GM23248 (cell line): ENCODE measurements around the gene EHBP1L1. TPM values are rescaled to one million over a fixed set of nuclear protein-coding genes. Genes with fewer than 3 reads are reported as not detected.

Experiments
- DNase-seq: peaks from one replicate; pipeline ENCODE4 v3.0.0-alpha.2; 2015
- H2AFZ ChIP-seq: fragments of 200-600 bp; sonication (generic); 2 replicates; pipeline ENCODE4 v1.6.1; 2016; ENCODE audit warnings: antibody characterized with exemption
- H3F3A ChIP-seq: fragments of 200-600 bp; sonication (generic); 2 replicates; pipeline ENCODE4 v1.6.1; 2016; ENCODE audit warnings: mild to moderate bottlenecking, antibody characterized with exemption, mixed run types; ENCODE audit not compliant: insufficient read depth
- H3K27ac ChIP-seq: fragments of 200-600 bp; sonication (generic); 2 replicates; pipeline ENCODE4 v1.5.1; 2016; ENCODE audit warnings: mild to moderate bottlenecking
- H3K27me3 ChIP-seq: fragments of 200-600 bp; sonication (generic); replicated peaks from 2 replicates; pipeline ENCODE4 v1.6.1; 2016; ENCODE audit warnings: mild to moderate bottlenecking; ENCODE audit not compliant: insufficient read depth
- H3K36me3 ChIP-seq: fragments of 200-600 bp; sonication (generic); 2 replicates; pipeline ENCODE4 v1.6.1; 2016; ENCODE audit warnings: low read depth, mild to moderate bottlenecking
- H3K4me1 ChIP-seq: fragments of 200-600 bp; sonication (generic); 2 replicates; pipeline ENCODE4 v1.6.1; 2016; ENCODE audit warnings: mild to moderate bottlenecking; ENCODE audit not compliant: insufficient read depth
- H3K4me2 ChIP-seq: fragments of 200-600 bp; sonication (generic); one replicate; pipeline ENCODE4 v1.6.1; 2016; ENCODE audit warnings: mild to moderate bottlenecking; ENCODE audit not compliant: unreplicated experiment
- H3K4me3 ChIP-seq: fragments of 200-600 bp; sonication (generic); 2 replicates; pipeline ENCODE4 v1.5.1; 2016; ENCODE audit warnings: mild to moderate bottlenecking
- H3K79me2 ChIP-seq: fragments of 200-600 bp; sonication (generic); 2 replicates; pipeline ENCODE4 v1.6.1; 2016; ENCODE audit warnings: mild to moderate bottlenecking; ENCODE audit not compliant: insufficient read depth
- H3K9ac ChIP-seq: fragments of 200-600 bp; sonication (generic); 2 replicates; pipeline ENCODE4 v1.6.1; 2016; ENCODE audit warnings: mild to moderate bottlenecking
- H3K9me2 ChIP-seq: fragments of 200-600 bp; sonication (generic); 2 replicates; pipeline ENCODE4 v1.6.1; 2016; ENCODE audit warnings: mixed run types, mild to moderate bottlenecking, moderate library complexity; ENCODE audit not compliant: insufficient read depth
- H3K9me3 ChIP-seq: fragments of 200-600 bp; sonication (generic); one replicate; pipeline ENCODE4 v1.6.1; 2017; ENCODE audit warnings: low read depth
- H4K20me1 ChIP-seq: fragments of 200-600 bp; sonication (generic); 2 replicates; pipeline ENCODE4 v1.6.0; 2016; ENCODE audit not compliant: insufficient read depth
- EZH2 ChIP-seq: fragments of 200-600 bp; sonication (generic); IDR thresholded peaks from 2 replicates; pipeline ENCODE4 v1.6.1; 2018; ENCODE audit warnings: antibody characterized with exemption, mild to moderate bottlenecking; ENCODE audit not compliant: insufficient read depth, poor library complexity, severe bottlenecking
- EZH2phosphoT487 ChIP-seq: fragments of 200-600 bp; sonication (generic); IDR thresholded peaks from 2 replicates; pipeline ENCODE4 v1.6.1; 2018; ENCODE audit warnings: antibody characterized with exemption, moderate library complexity, mild to moderate bottlenecking, low read depth; ENCODE audit not compliant: insufficient read depth
- WGBS, 2 experiments: methylation state at CpG; one replicate each; pipeline ENCODE4 v1.1.6; 2015 to 2017; ENCODE audit warnings: low lambda C conversion rate in 2 of 2, low coverage in 1 of 2; ENCODE audit errors: missing lambda C conversion rate in 2 of 2; 5-methylcytosine and 5-hydroxymethylcytosine counted together
- in situ Hi-C: fragments of 300-500 bp; cut with MboI; formaldehyde crosslinking; loops from 2 replicates; pipeline ENCODE4 v1.15.0; 2020
- polyA plus RNA-seq: library from polyadenylated mRNA; unstranded; fragments of >200 nt; fragmentation: Nextera tagmentation; extraction: Ambion mirVana; gene quantifications from 2 replicates; pipeline ENCODE4 v1.2.1, GENCODE V29; 2016
- total RNA-seq: library from RNA; depleted of rRNA; stranded (reverse); fragments of >200 nt; shearing (Covaris generic); gene quantifications from 2 replicates; pipeline ENCODE4 v1.2.3, GENCODE V29; 2014

Gene EHBP1L1
- total and polyA plus RNA-seq, 2 experiments from 2014 or later: 11.5 to 85.5 TPM

DNA sequence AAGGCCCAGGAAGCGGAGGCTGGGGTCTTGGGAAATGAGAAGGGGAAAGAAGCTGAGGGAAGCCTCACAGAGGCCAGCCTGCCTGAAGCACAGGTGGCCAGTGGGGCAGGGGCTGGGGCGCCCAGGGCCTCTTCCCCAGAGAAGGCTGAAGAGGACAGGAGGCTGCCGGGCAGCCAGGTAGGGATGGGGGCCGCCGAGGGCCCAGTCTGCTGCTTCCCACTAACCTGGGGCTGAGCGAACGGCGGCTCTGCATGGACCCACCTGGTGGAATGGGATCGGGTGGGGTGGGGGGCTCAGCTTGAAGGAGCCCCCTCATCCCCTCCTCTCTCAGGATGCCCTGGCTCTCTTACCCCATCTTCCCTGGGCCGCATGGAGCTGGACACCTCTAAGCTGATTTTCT lies 7.7 kb downstream of the EHBP1L1 start:
- H3K9ac ChIP-seq: no peak overlapping the region
- H2AFZ ChIP-seq: no peak overlapping the region
- peaks cover 6% of the 10 kb centered on the region; the same call in 1 of the 2 replicates for H3K36me3 ChIP-seq
- peaks cover 8% of the 10 kb centered on the region for H3K79me2 ChIP-seq
- in situ Hi-C loops: no loop called here
- no peak overlapping the region for H3K4me3 ChIP-seq
- no peaks in the 10 kb centered on the region for H3K9me2 ChIP-seq
- H3F3A ChIP-seq: no peaks in the 10 kb centered on the region
- TF ChIP-seq EZH2 (no peak), EZH2phosphoT487 (no peak)
- no peak overlapping the region for H3K27ac ChIP-seq
- H3K4me1 ChIP-seq: no peaks in the 10 kb centered on the region
- H3K27me3 ChIP-seq: no peaks in the 10 kb centered on the region
- H3K9me3 ChIP-seq: no peaks in the 10 kb centered on the region
- no peak for DNase-seq
- no peaks in the 10 kb centered on the region for H4K20me1 ChIP-seq
- 94 to 95% methylated on average over 10 of the region's 10 CpGs for WGBS, 2 experiments
- no peak overlapping the region for H3K4me2 ChIP-seq

DNA sequence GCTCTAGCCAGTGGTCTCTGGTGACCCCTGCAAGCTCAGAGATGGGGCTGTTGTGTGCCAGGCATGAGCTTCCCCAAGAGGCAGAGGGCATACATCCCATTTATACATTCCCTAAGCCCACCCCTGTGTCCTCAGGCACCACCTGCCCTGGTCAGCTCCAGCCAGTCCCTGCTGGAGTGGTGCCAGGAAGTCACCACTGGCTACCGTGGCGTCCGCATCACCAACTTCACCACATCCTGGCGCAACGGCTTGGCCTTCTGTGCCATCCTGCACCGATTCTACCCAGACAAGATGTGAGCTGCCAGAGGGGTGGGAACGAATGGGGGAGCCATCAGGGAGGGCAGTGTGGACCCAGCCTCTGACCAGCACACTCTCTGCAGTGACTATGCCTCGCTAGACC lies 8.3 kb downstream of the EHBP1L1 start:
- no peaks in the 10 kb centered on the region for H3K9me3 ChIP-seq
- no peak for DNase-seq
- no peaks in the 10 kb centered on the region for H3K27me3 ChIP-seq
- H3K36me3 ChIP-seq: peaks cover 6% of the 10 kb centered on the region; the same call in 1 of the 2 replicates
- no peak overlapping the region for H3K9ac ChIP-seq
- TF ChIP-seq EZH2phosphoT487 (no peak), EZH2 (no peak)
- no peak overlapping the region for H3K27ac ChIP-seq
- no peak overlapping the region for H3K4me3 ChIP-seq
- in situ Hi-C loops: no loop called here
- no peak overlapping the region for H2AFZ ChIP-seq
- H3K9me2 ChIP-seq: no peaks in the 10 kb centered on the region
- no peaks in the 10 kb centered on the region for H3F3A ChIP-seq
- 82 to 88% methylated on average over 8 of the region's 8 CpGs for WGBS, 2 experiments
- H4K20me1 ChIP-seq: no peaks in the 10 kb centered on the region
- 0 out of 2 replicates have a peak, but pooled peaks cover 2% of the 10 kb centered on the region for H3K79me2 ChIP-seq
- no peaks in the 10 kb centered on the region for H3K4me1 ChIP-seq
- H3K4me2 ChIP-seq: no peak overlapping the region

DNA sequence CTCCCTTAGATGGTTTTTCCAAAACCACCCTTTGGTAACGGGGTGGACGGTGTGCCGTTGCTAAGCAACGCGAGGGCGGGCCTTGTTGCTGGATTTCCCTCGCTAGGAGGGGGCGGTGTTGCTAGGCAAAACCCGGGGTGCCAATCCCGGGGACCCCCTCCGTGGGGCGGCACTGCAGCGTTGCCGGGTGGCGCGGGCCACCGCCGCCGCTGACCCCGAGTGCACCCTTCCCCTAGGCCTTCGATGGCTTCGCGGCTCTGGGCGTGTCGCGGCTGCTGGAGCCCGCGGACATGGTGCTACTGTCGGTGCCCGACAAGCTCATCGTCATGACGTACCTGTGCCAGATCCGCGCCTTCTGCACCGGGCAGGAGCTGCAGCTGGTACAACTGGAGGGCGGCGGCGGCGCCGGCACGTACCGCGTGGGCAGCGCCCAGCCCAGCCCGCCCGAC lies 8.9 kb downstream of the EHBP1L1 start:
- in situ Hi-C loops: no loop called here
- no peak for DNase-seq
- no peak for TF ChIP-seq EZH2
- TF ChIP-seq EZH2phosphoT487: no peak
- Histone ChIP-seq H3K27ac (no peak overlapping the region), H3K9ac (no peak overlapping the region), H3K79me2 (no peaks in the 10 kb centered on the region), H3K36me3 (peaks cover 6% of the 10 kb centered on the region; the same call in 1 of the 2 replicates), H3K4me3 (no peak overlapping the region), H4K20me1 (no peaks in the 10 kb centered on the region), H3K9me2 (no peaks in the 10 kb centered on the region), H3K4me2 (no peak overlapping the region), H3K9me3 (no peaks in the 10 kb centered on the region), H3K27me3 (no peaks in the 10 kb centered on the region), H3K4me1 (no peaks in the 10 kb centered on the region), H2AFZ (no peak overlapping the region), H3F3A (no peaks in the 10 kb centered on the region)
- 87 to 89% methylated on average over 26 to 46 of the region's 46 CpGs for WGBS, 2 experiments

DNA sequence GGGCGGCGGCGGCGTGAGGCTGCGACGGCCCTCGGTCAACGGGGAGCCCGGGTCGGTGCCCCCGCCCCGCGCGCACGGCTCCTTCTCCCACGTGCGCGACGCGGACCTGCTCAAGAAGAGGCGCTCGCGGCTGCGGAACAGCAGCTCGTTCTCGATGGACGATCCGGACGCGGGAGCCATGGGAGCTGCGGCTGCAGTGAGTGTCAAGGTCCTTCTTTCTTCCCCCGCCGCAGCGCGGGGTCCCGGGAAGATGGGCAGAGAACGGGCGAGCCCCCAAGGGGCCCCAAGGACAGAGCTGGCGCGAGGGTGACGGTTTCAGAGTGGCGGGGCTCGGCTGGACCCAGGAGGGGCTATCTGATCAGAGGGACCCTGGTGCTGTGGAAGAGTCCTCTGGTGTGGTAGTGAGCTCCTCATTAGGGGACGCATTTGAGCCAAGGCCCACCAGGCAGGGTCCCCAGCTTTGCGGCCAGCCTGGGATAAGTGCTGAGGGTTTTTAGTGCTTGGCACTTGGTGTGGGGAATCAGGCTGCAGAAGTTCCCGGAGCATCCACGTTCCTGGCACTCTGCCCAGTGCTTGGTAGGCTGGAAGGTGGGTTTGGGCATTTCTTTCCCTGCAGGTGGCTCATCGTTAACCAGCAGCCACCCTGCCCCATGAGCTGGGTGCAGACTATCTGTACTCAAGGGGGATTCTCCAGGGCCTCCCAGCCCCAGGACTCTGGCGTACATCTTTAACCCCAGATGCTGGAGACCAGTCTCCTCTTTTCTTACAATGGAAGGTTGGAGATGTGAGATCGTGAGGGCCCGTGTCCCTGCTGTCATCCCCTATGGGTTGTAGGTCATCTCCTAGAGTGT lies 9.8 kb downstream of the EHBP1L1 start:
- Histone ChIP-seq H3K9me3 (no peaks in the 10 kb centered on the region), H3K79me2 (no peaks in the 10 kb centered on the region), H3F3A (peaks cover 2% of the 10 kb centered on the region; the same call in 1 of the 2 replicates), H3K4me3 (no peak overlapping the region), H3K9ac (no peak overlapping the region), H2AFZ (no peak overlapping the region), H3K36me3 (peaks cover 10% of the 10 kb centered on the region; the same call in 1 of the 2 replicates), H3K27me3 (no peaks in the 10 kb centered on the region), H3K27ac (no peak overlapping the region), H4K20me1 (no peaks in the 10 kb centered on the region), H3K9me2 (no peaks in the 10 kb centered on the region), H3K4me2 (no peak overlapping the region), H3K4me1 (no peaks in the 10 kb centered on the region)
- 85 to 88% methylated on average over 20 to 51 of the region's 51 CpGs for WGBS, 2 experiments
- TF ChIP-seq EZH2: no peak
- no peak for TF ChIP-seq EZH2phosphoT487
- in situ Hi-C loops: no loop called here
- no peak for DNase-seq
